Mesendoderm (in vitro differentiated cells): ENCODE data around the gene KLHL30.

Experiments
- DNase-seq: peaks from one replicate; pipeline ENCODE4 v3.0.0; 2013
- H2AK5ac ChIP-seq: 2 replicates; pipeline ENCODE4 v1.6.1; 2013; ENCODE audit warnings: low read length, inconsistent platforms
- H2BK120ac ChIP-seq: 2 replicates; pipeline ENCODE4 v1.6.1; 2013; ENCODE audit warnings: low read depth, mild to moderate bottlenecking, low read length, moderate library complexity, mixed read lengths
- H2BK15ac ChIP-seq: replicated peaks from 2 replicates; pipeline ENCODE4 v1.6.1; 2013; ENCODE audit warnings: low read depth, mild to moderate bottlenecking, moderate library complexity
- H2BK5ac ChIP-seq: 2 replicates; pipeline ENCODE4 v1.6.1; 2013; ENCODE audit warnings: low read length, inconsistent platforms
- H3K18ac ChIP-seq: 2 replicates; pipeline ENCODE4 v1.6.1; 2013; ENCODE audit warnings: mild to moderate bottlenecking, low read length, mixed read lengths
- H3K23ac ChIP-seq: one replicate; pipeline ENCODE4 v1.6.1; 2013; ENCODE audit warnings: low read length
- H3K27ac ChIP-seq: 2 replicates; pipeline ENCODE4 v1.5.1; 2013; ENCODE audit warnings: low read depth, mild to moderate bottlenecking, inconsistent platforms, low read length, moderate library complexity
- H3K27me3 ChIP-seq: 2 replicates; pipeline ENCODE4 v1.6.1; 2013; ENCODE audit warnings: low read length, control low read depth, mild to moderate bottlenecking, inconsistent platforms; ENCODE audit not compliant: insufficient read depth, poor library complexity
- H3K36me3 ChIP-seq: 2 replicates; pipeline ENCODE4 v1.6.1; 2013; ENCODE audit warnings: low read length, inconsistent platforms; ENCODE audit not compliant: control insufficient read depth, insufficient read depth
- H3K4ac ChIP-seq: one replicate; pipeline ENCODE4 v1.6.1; 2013; ENCODE audit warnings: low read depth, mild to moderate bottlenecking, low read length, moderate library complexity
- H3K4me1 ChIP-seq: 2 replicates; pipeline ENCODE4 v1.6.1; 2013; ENCODE audit warnings: low read depth, low read length, inconsistent platforms; ENCODE audit not compliant: control insufficient read depth
- H3K4me2 ChIP-seq: 2 replicates; pipeline ENCODE4 v1.6.1; 2013; ENCODE audit warnings: low read length
- H3K4me3 ChIP-seq: 2 replicates; pipeline ENCODE4 v1.5.1; 2013; ENCODE audit warnings: mild to moderate bottlenecking, low read length
- H3K56ac ChIP-seq: one replicate; pipeline ENCODE4 v1.6.1; 2013; ENCODE audit warnings: low read length
- H3K79me1 ChIP-seq: 2 replicates; pipeline ENCODE4 v1.6.1; 2013; ENCODE audit warnings: low read length, inconsistent platforms
- H3K79me2 ChIP-seq: 2 replicates; pipeline ENCODE4 v1.6.1; 2013; ENCODE audit warnings: mild to moderate bottlenecking, low read length; ENCODE audit not compliant: control insufficient read depth, insufficient read depth
- H3K9ac ChIP-seq: 2 replicates; pipeline ENCODE4 v1.6.1; 2013; ENCODE audit warnings: low read length, inconsistent platforms
- H4K5ac ChIP-seq: one replicate; pipeline ENCODE4 v1.6.1; 2013; ENCODE audit warnings: low read length
- H4K8ac ChIP-seq: one replicate; pipeline ENCODE4 v1.6.1; 2013; ENCODE audit warnings: low read depth, mild to moderate bottlenecking, control low read depth, low read length, moderate library complexity
- WGBS: extraction: QIAGEN DNeasy Blood & Tissue Kit; methylation state at CpG from one replicate; pipeline ENCODE4 v1.1.7; 2013; ENCODE audit warnings: low lambda C conversion rate, missing lambda C conversion rate; ENCODE audit not compliant: insufficient coverage; ENCODE audit errors: extremely low coverage; 5-methylcytosine and 5-hydroxymethylcytosine counted together

Gene KLHL30

GRCh38 chr2:238183821-238184220 is 45.4 kb downstream of the KLHL30 start:
- Histone ChIP-seq H4K8ac (no peak overlapping the region), H3K18ac (no peak overlapping the region), H4K5ac (no peak overlapping the region), H2BK120ac (no peak overlapping the region), H3K4me3 (no peak overlapping the region), H3K36me3 (peaks cover 34% of the 10 kb centered on the region), H3K56ac (no peak overlapping the region), H3K79me1 (no peaks in the 10 kb centered on the region), H3K4me1 (no peaks in the 10 kb centered on the region), H3K27me3 (no peaks in the 10 kb centered on the region), H3K23ac (no peak overlapping the region), H3K27ac (no peak overlapping the region), H3K4me2 (no peak overlapping the region), H2AK5ac (no peak overlapping the region), H2BK15ac (no peak overlapping the region), H3K79me2 (no peaks in the 10 kb centered on the region), H3K4ac (no peak overlapping the region), H2BK5ac (no peak overlapping the region), H3K9ac (no peak overlapping the region)
- no CpG with 5 or more reads among the region's 4 CpGs for WGBS
- DNase-seq: no peak

DNA sequence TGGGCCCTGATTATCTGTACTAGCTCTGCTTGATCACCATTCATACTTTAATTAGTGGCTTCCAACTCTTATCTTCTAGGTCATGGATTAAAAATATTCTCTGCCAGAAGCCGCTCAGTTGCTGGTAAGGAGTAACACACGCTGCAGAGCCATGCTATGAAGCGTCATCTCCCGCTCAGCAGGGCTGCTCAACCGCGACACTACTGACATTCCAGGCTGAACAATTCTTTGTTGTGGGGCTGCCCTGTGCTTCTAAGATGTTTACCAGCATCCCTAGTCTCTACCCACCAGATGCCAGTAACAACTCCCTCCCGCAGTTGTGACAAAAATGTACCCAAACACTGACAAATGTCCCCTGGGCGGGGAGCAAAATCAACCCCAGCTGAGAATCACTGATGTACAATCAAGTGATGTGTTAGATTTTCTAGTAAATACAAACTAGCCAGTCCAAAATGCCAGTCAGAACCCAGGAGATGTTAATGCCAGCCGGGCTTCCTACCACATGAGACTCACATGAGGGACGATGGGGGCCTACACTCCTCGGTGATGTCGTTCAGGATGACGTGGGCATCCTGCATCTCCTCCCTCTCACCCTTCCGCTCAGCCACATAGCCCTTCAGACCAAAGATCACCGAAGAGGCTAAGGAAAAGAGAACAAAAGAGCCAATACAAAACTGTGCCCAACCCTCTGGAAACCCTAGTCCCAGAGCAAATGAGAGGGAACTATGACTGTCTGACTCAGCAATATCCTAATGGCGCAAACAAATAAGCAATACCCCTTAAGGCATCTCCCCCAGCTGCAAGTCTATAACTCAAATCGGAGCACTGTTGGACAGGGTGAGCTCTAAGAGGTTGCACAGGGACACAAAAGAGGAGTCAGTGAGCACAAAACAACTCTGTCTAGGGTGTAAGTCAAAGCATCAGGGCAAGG is 49.4 kb downstream of the KLHL30 start:
- Histone ChIP-seq H4K5ac (no peak overlapping the region), H3K36me3 (peaks cover 25% of the 10 kb centered on the region), H2BK120ac (no peak overlapping the region), H3K18ac (no peak overlapping the region), H3K9ac (no peak overlapping the region), H3K4me2 (no peak overlapping the region), H3K79me1 (no peaks in the 10 kb centered on the region), H3K56ac (no peak overlapping the region), H3K79me2 (no peaks in the 10 kb centered on the region), H3K27ac (no peak overlapping the region), H2BK15ac (no peak overlapping the region), H2AK5ac (no peak overlapping the region), H3K4me1 (no peaks in the 10 kb centered on the region), H2BK5ac (no peak overlapping the region), H3K4me3 (no peak overlapping the region), H3K4ac (no peak overlapping the region), H3K23ac (no peak overlapping the region), H4K8ac (no peak overlapping the region), H3K27me3 (no peaks in the 10 kb centered on the region)
- WGBS: no CpG with 5 or more reads among the region's 17 CpGs
- DNase-seq: no peak

GRCh38 chr2:238190445-238190844 is 52.0 kb downstream of the KLHL30 start:
- Histone ChIP-seq H3K9ac (no peak overlapping the region), H3K4me3 (no peak overlapping the region), H3K27ac (no peak overlapping the region), H3K27me3 (no peaks in the 10 kb centered on the region), H3K79me2 (peaks cover 2% of the 10 kb centered on the region), H2BK120ac (no peak overlapping the region), H4K8ac (no peak overlapping the region), H3K4me1 (no peaks in the 10 kb centered on the region), H4K5ac (no peak overlapping the region), H3K18ac (no peak overlapping the region), H2BK15ac (no peak overlapping the region), H2AK5ac (no peak overlapping the region), H3K4me2 (no peak overlapping the region), H3K79me1 (peaks cover 4% of the 10 kb centered on the region), H3K4ac (no peak overlapping the region), H3K56ac (no peak overlapping the region), H2BK5ac (no peak overlapping the region), H3K36me3 (peaks cover 20% of the 10 kb centered on the region), H3K23ac (no peak overlapping the region)
- no CpG with 5 or more reads among the region's 2 CpGs for WGBS
- DNase-seq: no peak
